NCI-H1436 treated with DMSO at 0.1 percent for 48 hours (cell line): Measurements from ENCODE around the gene RASAL2.
"Not testable (repeated sequence)": the region's sequence is repeated elsewhere in the genome, so short reads cannot be mapped to it uniquely, and the experiment has no call there.

ENCODE experiments used
- DNase-seq: peaks from one replicate; lab custom pipeline; 2025; lab: John Stamatoyannopoulos, UW

RASAL2 gene

GRCh38 chr1:178493301-178493741 lies 399.4 kb downstream of the RASAL2 start:
- no peak for DNase-seq

DNA sequence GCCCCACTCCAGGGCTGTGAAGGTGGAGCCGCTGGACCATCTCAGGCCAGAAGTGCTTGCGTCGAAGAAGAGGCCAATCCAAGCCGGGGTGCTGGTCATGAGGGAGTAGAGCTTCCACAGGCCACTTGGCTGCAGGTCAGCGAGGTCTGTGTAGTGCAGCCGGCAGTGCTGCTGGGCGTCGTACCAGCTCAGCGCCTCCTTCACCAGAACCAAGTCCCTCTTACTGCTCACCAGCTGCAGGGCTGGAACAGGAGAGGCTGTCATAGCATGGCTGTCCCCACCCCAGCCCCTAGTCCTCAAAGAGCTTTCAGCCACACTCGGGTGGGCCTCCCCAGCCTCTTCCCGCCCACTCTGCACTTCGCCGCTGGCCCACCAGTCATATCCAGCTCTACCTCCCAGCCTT lies 400.7 kb downstream of the RASAL2 start:
- no peak for DNase-seq

- no peak for DNase-seq
These were observed 401.3 kb downstream of the RASAL2 start for GRCh38 chr1:178495158-178495557.

GRCh38 chr1:178495741-178496409 lies 402.0 kb downstream of the RASAL2 start:
- DNase-seq, result no peak

- no peak for DNase-seq
These were observed 402.7 kb downstream of the RASAL2 start, which contains the start of gene CLEC20A for GRCh38 chr1:178496410-178497135. TSS of gene CLEC20A (minus strand) at chr1:178496964. CDS start at chr1:178496939, 25 bp downstream.

DNA sequence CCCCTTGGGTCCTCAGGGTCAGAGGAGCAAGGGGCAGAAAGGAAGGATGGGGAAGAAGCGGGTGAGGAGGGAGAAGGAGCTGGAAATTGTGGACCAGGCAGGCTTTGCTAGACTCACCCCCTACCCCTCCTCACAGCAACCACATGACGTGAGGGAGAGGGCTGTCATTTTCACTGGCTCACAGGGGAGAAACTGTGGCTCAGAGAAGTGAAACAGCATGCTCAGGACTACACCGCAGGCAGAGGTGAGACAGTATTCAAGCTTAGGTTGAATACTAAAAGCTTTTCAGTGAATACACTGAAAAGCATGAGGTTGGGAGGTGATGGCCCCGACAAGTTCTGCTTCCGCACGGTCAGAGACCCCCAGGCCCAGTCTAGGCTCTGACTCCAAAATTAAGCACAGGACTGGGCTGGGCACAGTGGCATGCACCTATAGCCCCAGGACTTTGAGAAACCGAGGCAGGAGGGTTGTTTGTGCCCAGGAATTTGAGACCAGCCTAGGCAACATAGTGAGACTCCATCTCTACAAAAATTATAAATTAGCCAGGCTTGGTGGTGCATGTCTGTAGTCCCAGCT lies 404.1 kb downstream of the RASAL2 start:
- no peak for DNase-seq

- DNase-seq, result no peak
These were observed 405.2 kb downstream of the RASAL2 start for GRCh38 chr1:178498896-178499675.

DNA sequence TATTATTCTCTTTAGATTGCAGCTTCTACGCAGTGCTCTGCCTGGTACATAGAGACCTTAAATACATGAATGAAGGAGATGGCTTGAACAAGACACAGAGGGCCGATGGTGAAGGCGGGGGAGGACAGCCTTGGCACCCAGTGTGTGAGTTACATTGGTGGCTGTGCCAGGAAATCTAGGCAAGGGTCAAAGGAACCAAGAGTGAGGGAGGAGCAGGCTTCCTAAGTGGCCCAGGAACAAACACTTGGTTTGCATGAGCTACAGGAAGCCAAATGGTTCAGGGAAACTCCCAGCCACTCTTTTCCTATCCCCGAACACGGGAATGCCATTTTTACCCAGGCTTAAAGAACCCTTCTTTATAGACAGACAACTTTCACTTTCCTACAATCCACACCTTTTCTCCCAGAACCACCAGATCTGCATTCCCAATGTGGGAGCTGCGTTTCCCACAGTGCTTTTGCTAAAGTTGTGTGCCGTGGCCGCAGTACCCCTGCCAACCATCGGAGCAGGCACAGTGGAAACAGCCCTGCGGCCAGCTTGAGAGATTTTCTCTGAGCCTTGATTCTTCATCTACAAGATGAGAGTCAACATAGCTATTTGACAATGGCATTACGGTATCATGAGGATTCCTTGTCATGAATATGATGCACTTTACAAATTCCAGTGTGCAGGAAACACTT lies 406.3 kb downstream of the RASAL2 start:
- DNase-seq, result no peak

- DNase-seq, result no peak
These were observed 407.1 kb downstream of the RASAL2 start for GRCh38 chr1:178500936-178501554.

DNA sequence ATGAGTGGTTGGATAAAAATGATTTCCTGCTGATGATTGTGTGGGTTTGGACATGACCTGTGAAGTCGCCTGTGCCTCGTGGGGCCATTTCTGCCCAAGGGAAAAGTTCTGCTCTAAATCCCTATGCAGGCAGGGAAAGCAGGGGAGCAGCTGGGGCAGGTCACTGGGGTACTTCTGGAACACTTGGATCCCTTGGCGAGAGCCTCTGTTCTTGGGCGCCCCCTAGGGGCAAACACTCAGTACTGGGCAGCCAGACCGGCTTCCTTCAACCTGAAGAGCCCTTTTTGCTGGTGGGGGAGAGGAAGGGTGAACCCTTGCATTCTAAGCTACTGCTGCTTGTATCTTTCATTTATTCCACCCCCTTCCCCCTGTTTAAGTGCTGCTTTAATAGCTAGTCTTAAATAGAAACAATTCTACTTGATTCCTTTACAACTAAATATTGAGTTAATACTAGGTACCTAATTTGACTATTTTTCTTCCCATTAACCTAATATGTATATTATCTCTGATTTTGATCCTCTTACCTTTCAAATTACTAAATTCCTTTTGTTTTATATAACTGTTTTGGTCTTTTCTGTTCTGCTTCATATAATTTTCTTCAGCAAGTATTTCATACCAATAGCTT lies 407.9 kb downstream of the RASAL2 start:
- no peak for DNase-seq

- DNase-seq, result no peak
These were observed 408.4 kb downstream of the RASAL2 start for GRCh38 chr1:178502330-178502714.

GRCh38 chr1:178502856-178503255 lies 409.0 kb downstream of the RASAL2 start:
- DNase-seq, result no peak

DNA sequence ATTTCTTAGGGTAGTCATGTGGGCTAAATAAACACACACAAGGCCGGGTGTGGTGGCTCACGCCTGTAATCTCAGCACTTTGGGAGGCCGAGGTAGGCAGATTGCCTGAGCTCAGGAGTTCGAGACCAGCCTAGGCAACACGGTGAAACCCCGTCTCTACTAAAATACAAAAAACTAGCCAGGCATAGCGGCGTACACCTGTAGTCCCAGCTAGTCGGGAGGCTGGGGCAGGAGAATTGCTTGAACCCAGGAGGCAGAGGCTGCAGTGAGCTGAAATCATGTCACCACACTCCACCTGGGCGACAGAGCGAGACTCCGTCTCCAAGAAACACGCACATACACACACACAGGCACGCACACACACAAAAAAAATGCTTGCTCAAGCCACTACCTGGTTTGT lies 409.4 kb downstream of the RASAL2 start:
- DNase-seq, result not testable (repeated sequence)

GRCh38 chr1:178503849-178504248 lies 409.9 kb downstream of the RASAL2 start:
- no peak for DNase-seq

GRCh38 chr1:178504286-178504685 lies 410.4 kb downstream of the RASAL2 start:
- DNase-seq, result no peak

- DNase-seq, result no peak
These were observed 412.3 kb downstream of the RASAL2 start for GRCh38 chr1:178506177-178506576.

DNA sequence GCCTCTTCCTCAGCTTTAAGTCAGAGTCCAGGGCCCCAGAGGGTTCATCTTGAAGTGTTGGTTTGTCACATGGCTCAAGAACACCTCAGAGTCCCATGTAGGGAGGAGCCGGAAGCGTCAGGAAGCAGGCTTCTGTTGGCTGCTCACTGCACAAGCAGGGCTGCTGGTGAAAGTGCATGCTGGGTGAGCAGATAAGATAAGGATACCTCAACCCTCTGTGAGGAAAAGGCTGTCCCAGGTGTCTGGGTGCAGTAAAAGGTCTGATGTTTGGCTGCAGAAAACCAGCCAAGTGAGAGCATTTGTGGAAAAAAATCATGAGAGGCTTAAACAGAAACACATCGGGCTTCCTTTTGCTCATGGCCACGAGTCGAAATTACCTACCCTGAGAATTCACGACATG lies 412.8 kb downstream of the RASAL2 start:
- no peak for DNase-seq

- DNase-seq, result no peak
These were observed 415.6 kb downstream of the RASAL2 start for GRCh38 chr1:178509414-178510007.

- DNase-seq, result no peak
These were observed 416.3 kb downstream of the RASAL2 start for GRCh38 chr1:178510155-178510554.

DNA sequence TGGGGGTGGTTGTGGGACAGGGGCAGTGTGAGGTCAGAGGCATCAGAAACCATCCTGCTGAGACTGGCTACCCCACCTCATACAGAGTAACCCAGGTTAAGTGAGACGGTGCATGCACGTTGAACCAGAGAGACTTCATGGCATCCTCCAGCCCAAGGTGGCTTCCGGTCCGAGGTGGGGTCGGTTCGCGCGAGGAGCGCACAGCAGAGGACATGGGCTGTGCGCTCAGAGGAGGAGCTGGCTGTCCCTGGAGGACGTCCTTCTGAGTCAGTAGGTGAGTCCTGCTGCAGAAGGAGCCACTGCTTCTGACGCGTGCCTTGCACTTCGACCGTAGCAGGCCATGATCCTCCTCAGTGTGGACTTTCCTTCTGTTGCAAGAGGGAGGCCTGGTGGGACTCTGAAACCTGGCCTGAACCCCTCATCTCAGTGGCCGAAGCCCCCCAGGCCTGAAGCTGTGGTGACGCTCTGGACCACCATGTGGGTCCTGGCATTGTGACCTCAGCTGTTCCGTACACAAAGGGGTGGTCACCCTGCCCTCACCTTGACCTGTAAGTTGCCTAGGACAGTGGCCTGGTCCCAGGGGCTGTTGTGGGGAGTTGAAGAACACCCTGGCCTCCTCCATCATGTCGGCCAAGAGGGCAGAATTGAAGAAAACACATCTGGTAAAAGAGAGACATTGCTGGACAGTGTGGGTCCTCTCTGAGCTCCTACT lies 418.8 kb downstream of the RASAL2 start, which contains the start of gene TEX35:
TEX35 (plus strand) TSS at position 544 of the 712 bp plus-strand sequence; CDS start at position 624, 80 bp downstream.
- DNase-seq, result no peak
